Rectal smooth muscle tissue (tissue), 1 donor: Measurements from ENCODE around the gene MANBA.
"Not testable (repeated sequence)": the region's sequence is repeated elsewhere in the genome, so short reads cannot be mapped to it uniquely, and the experiment has no call there.

Source experiments
- H3K27ac ChIP-seq: one replicate; pipeline ENCODE4 v1.7.0; 2013; ENCODE audit warnings: low read depth, low read length, inconsistent platforms
- H3K27me3 ChIP-seq: one replicate; pipeline ENCODE4 v1.7.0; 2013; ENCODE audit warnings: low read length; ENCODE audit not compliant: control insufficient read depth, insufficient read depth
- H3K36me3 ChIP-seq: one replicate; pipeline ENCODE4 v1.7.0; 2013; ENCODE audit warnings: low read length; ENCODE audit not compliant: control insufficient read depth, insufficient read depth
- H3K4me1 ChIP-seq: one replicate; pipeline ENCODE4 v1.7.0; 2013; ENCODE audit warnings: low read length; ENCODE audit not compliant: control insufficient read depth, insufficient read depth
- H3K4me3 ChIP-seq: one replicate; pipeline ENCODE4 v1.7.0; 2013; ENCODE audit warnings: low read length
- H3K9ac ChIP-seq: one replicate; pipeline ENCODE4 v1.7.0; 2013; ENCODE audit warnings: low read length

The MANBA gene

GRCh38 chr4:102759831-102760644, 730 bp downstream of the MANBA start:
- Histone ChIP-seq H3K9ac (peak overlapping the region; percentile 69), H3K27me3 (no peaks in the 10 kb centered on the region), H3K27ac (peak overlapping the region; percentile 69), H3K4me3 (peak overlapping the region; percentile 95), H3K4me1 (peaks cover 4% of the 10 kb centered on the region), H3K36me3 (no peaks in the 10 kb centered on the region)

DNA sequence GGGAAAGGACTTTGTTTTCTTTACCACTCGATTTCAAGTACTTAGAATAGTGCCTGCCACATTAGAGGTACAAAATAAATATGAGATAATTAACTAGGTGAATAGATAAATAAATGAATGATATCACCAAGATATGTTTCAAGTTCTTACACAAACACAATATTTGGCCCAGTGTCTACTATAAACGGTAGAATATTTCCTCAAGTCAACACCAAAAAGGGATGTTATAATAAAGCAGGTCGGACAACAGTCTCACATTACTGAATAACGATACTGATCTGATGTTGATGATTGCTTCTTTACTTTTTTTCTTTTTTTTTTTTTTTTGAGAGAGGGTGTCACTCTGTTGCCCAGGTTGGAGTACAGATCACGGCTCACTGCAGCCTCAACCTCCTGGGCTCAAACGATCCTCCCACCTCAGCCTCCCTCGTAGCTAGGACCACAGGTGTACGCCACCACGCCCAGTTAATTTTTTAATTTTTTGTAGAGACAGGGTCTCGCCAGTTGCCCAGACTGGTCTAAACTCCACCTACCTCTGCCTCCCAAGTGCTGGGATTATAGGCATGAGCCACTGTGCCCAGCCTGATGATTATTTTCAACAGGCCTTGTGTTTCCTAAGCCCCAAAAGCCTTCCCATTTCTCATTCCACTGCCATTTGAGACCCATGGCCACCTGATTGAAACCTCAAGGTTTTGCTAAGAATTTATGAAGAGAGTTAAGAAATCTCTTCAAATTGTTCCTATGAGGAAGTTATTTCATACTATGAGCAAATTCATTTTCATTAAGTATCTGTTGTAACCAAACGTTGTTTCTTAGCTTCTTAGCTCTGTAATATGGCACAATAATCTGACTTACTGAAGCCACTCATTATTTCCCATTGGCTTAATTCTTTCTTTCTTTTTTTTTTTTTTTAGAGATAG, 2.3 kb downstream of the MANBA start:
- H3K4me1 ChIP-seq, result peaks cover 4% of the 10 kb centered on the region
- H3K4me3 ChIP-seq, result no peak overlapping the region
- no peaks in the 10 kb centered on the region for H3K36me3 ChIP-seq
- H3K9ac ChIP-seq, result no peak overlapping the region
- no peaks in the 10 kb centered on the region for H3K27me3 ChIP-seq
- no peak overlapping the region for H3K27ac ChIP-seq

DNA sequence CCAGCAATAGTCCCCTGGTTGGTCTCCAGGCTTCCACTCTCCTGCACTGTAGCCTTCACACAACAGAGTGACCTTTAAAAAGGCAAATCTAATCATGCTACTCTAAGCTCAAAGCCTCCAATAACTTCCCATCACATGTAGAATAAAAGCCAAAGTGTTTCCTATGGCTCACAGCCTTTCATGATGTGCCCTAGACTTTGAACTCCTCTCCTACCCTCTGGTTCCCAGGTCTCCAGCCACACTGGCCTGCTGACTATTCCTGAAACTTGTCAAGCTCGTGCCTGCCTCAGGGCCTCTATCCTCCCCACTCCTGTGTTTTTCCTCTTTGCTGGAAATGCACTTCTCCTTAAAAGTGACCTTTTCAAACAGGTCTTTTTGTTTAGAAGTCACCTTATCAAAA, 3.1 kb downstream of the MANBA start:
- Histone ChIP-seq H3K4me1 (peaks cover 4% of the 10 kb centered on the region), H3K27ac (no peak overlapping the region)

GRCh38 chr4:102754044-102754443, 6.7 kb downstream of the MANBA start:
- no peaks in the 10 kb centered on the region for H3K27me3 ChIP-seq
- no peak overlapping the region for H3K27ac ChIP-seq
- no peaks in the 10 kb centered on the region for H3K36me3 ChIP-seq
- no peaks in the 10 kb centered on the region for H3K4me1 ChIP-seq
- no peak overlapping the region for H3K9ac ChIP-seq
- no peak overlapping the region for H3K4me3 ChIP-seq

More for the DNA sequence above, 3.1 kb downstream of the MANBA start:
- H3K9ac ChIP-seq, result no peak overlapping the region
- H3K36me3 ChIP-seq, result no peaks in the 10 kb centered on the region
- no peaks in the 10 kb centered on the region for H3K27me3 ChIP-seq
- no peak overlapping the region for H3K4me3 ChIP-seq

GRCh38 chr4:102751941-102752340, 8.8 kb downstream of the MANBA start:
- Histone ChIP-seq H3K4me1 (no peaks in the 10 kb centered on the region), H3K36me3 (no peaks in the 10 kb centered on the region), H3K27me3 (no peaks in the 10 kb centered on the region), H3K4me3 (no peak overlapping the region), H3K27ac (no peak overlapping the region), H3K9ac (no peak overlapping the region)

GRCh38 chr4:102743352-102743751, 17.4 kb downstream of the MANBA start:
- not testable (repeated sequence) for H3K36me3 ChIP-seq, H3K9ac ChIP-seq, H3K27ac ChIP-seq, H3K4me1 ChIP-seq, H3K4me3 ChIP-seq, H3K27me3 ChIP-seq

- H3K4me1 ChIP-seq, H3K36me3 ChIP-seq, H3K27ac ChIP-seq, H3K4me3 ChIP-seq, H3K9ac ChIP-seq, H3K27me3 ChIP-seq: not testable (repeated sequence)
Measured at GRCh38 chr4:102738802-102739201, 22.0 kb downstream of the MANBA start.

DNA sequence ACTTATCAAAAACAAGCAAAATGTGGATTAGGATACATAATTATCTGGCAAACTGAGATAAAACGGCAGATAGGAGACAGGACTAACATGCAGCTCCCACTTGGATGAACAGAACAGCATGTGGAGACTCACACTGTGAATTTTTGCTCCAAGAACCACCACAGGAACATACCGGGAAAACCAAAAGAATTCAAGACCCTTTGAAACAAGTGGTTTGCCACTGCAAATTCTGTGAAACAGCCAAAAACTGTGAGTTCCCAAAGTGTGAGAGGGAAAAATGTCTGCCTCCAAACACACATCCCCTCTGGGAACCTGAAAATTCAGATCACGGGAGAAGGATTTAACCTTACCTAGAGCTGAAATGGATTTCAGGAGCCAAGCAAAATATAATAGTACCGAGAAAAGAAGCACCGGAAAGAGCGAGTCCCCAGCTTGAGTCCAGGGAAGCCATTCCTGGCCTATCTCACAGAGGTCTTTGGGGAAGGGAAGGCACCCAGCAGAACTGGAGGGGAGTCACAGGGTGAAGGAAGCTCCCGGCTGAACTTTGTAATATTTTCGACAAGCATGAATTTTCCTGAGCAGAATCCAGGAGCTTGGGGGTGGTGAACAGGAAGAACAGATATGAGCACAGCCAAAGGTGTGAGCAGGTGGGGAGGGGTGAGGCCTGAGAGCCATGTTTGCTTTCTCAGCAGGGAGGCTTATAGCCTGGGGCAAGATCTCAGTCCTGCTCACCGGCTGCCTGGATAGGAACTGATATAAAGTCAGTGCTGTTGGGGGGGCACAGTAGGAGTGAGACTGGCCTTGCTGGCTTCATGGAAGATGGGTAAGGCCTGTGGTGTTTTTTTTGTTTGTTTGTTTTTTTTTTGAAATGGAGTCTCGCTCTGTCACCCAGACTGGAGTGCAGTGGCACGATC, 23.9 kb downstream of the MANBA start:
- H3K9ac ChIP-seq, result no peak overlapping the region
- no peak overlapping the region for H3K27ac ChIP-seq
- H3K36me3 ChIP-seq, result no peaks in the 10 kb centered on the region
- H3K4me3 ChIP-seq, result no peak overlapping the region
- no peaks in the 10 kb centered on the region for H3K27me3 ChIP-seq
- H3K4me1 ChIP-seq, result no peaks in the 10 kb centered on the region

DNA sequence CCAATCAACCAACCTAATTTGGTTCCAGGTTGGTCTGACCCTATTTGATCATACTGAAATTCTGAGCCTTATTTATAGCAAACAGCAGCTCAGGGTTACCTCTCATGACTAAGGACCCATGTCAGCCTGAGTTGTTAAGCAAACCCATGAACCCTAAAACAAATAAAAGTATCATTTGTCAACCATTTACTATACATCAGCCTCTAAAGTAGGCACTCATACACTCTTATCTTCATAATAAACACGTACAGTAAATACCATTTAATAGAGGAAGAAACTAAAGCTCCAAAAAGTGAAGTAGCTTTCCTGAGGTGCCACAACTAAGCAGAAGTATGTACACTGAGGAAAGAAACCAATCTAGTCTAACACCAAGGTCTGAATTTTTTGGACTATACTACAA, 25.2 kb downstream of the MANBA start:
- no peaks in the 10 kb centered on the region for H3K27me3 ChIP-seq
- no peak overlapping the region for H3K27ac ChIP-seq
- H3K36me3 ChIP-seq, result no peaks in the 10 kb centered on the region
- H3K9ac ChIP-seq, result no peak overlapping the region
- H3K4me3 ChIP-seq, result no peak overlapping the region
- no peaks in the 10 kb centered on the region for H3K4me1 ChIP-seq

- Histone ChIP-seq H3K36me3 (no peaks in the 10 kb centered on the region), H3K9ac (no peak overlapping the region), H3K4me1 (no peaks in the 10 kb centered on the region), H3K27ac (no peak overlapping the region), H3K4me3 (no peak overlapping the region), H3K27me3 (no peaks in the 10 kb centered on the region)
Measured at GRCh38 chr4:102734591-102735385, 26.0 kb downstream of the MANBA start.

DNA sequence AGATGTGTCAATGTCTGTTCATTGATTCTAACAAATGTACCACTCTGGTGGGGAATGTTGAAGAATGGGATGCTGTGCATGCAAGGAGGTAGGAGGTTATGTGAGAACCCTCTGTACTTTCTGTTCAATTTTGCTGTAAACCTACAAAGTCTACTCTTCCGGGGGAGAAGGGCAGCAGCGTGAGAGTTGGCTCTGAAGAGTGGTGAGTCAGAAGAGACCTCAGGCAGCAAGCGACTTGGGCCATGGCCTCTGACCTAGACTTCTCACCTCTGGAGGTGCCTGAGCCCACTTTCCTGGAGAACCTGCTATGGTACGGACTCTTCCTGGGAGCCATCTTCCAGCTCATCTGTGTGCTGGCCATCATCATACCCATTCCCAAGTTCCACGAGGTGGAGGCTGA, 26.7 kb downstream of the MANBA start:
- Histone ChIP-seq H3K36me3 (no peaks in the 10 kb centered on the region), H3K27me3 (no peaks in the 10 kb centered on the region), H3K4me3 (no peak overlapping the region), H3K9ac (no peak overlapping the region), H3K4me1 (no peaks in the 10 kb centered on the region), H3K27ac (no peak overlapping the region)
